Hepatocyte (in vitro differentiated cells): ENCODE data around the gene CD80.

Source experiments
- EZH2 ChIP-seq: fragments of 200-600 bp; sonication (generic); IDR thresholded peaks from 2 replicates; pipeline ENCODE4 v1.6.1; 2016; ENCODE audit warnings: antibody characterized with exemption, mild to moderate bottlenecking, borderline replicate concordance
- EZH2phosphoT487 ChIP-seq: fragments of 200-600 bp; sonication (generic); IDR thresholded peaks from one replicate; pipeline ENCODE4 v1.6.1; 2018; ENCODE audit warnings: antibody characterized with exemption, mild to moderate bottlenecking, low read depth, moderate library complexity; ENCODE audit not compliant: unreplicated experiment, severe bottlenecking
- TF ChIP-seq, protein P1 (sequence below): fragments of 200-600 bp; sonication (generic); IDR thresholded peaks from 2 replicates; pipeline ENCODE4 v1.5.1; 2016; ENCODE audit warnings: antibody characterized with exemption, mild to moderate bottlenecking; ENCODE audit not compliant: poor library complexity

DNA sequence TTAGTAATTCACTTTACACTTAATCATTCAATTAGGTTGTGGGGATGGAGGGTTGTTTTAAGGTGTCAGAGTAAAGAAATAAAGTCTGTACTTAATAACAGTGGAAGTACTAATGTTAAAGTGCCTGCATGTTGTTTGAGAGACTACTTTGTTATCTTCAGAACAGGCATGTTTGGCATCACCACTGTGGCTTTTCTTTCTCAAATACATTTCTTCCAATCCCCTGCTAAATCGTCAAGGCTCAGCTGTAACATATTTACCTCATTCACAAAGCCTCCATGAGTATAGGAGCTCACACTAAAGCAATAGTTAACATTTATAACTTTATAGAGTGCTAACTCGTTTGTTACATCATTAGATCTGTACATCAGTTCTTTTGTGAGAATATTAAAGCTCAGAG, 58.5 kb downstream of the CD80 start:
- no peak for TF ChIP-seq EZH2
- TF ChIP-seq, protein P1, sequence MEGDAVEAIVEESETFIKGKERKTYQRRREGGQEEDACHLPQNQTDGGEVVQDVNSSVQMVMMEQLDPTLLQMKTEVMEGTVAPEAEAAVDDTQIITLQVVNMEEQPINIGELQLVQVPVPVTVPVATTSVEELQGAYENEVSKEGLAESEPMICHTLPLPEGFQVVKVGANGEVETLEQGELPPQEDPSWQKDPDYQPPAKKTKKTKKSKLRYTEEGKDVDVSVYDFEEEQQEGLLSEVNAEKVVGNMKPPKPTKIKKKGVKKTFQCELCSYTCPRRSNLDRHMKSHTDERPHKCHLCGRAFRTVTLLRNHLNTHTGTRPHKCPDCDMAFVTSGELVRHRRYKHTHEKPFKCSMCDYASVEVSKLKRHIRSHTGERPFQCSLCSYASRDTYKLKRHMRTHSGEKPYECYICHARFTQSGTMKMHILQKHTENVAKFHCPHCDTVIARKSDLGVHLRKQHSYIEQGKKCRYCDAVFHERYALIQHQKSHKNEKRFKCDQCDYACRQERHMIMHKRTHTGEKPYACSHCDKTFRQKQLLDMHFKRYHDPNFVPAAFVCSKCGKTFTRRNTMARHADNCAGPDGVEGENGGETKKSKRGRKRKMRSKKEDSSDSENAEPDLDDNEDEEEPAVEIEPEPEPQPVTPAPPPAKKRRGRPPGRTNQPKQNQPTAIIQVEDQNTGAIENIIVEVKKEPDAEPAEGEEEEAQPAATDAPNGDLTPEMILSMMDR = no peak
- no peak for TF ChIP-seq EZH2phosphoT487
